Measurements from ENCODE around the gene EFNA2.

The EFNA2 gene

GRCh38 chr19:1272423-1273262 is 13.0 kb upstream of the EFNA2 start:
- no peak for DNase-seq

DNA sequence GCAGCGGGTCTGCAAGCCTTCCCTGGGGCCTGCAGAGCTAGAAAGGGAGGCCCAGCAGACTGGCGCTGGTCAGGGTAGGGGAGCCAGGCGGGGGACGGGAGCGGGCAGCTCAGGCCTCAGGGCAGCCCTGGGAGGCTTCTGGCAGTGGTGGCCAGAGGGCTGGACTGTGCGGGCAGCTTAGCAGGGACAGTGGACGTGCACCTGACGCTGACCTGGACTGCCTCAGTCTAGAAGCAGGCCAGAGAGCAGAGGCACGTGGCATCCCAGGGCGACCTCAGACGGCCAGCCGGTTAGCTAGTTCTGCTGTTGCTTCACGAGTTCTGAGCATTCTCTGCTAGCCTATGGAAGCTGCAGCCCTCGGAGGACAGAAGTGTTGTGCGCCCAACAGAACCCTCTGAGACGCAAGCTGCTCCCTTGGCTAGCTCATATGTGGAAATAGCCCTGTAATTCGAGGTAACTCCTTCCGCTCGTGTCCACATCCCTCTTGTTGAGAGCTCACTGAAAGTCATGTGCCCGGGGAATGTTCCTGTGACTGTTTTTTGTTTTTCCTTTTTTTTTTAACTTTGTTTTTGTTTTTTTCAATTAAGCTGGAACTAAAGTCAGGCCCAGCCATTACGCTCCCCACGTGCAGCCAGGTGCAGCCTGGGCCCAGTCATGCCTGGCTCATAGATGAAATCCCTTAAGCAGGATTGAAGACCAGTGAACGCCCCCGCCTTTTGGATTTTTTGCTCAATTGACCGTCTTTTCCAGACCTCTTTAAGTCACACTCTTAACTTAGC is 12.2 kb upstream of the EFNA2 start:
- peak; percentile 41 to 53 for DNase-seq

DNA sequence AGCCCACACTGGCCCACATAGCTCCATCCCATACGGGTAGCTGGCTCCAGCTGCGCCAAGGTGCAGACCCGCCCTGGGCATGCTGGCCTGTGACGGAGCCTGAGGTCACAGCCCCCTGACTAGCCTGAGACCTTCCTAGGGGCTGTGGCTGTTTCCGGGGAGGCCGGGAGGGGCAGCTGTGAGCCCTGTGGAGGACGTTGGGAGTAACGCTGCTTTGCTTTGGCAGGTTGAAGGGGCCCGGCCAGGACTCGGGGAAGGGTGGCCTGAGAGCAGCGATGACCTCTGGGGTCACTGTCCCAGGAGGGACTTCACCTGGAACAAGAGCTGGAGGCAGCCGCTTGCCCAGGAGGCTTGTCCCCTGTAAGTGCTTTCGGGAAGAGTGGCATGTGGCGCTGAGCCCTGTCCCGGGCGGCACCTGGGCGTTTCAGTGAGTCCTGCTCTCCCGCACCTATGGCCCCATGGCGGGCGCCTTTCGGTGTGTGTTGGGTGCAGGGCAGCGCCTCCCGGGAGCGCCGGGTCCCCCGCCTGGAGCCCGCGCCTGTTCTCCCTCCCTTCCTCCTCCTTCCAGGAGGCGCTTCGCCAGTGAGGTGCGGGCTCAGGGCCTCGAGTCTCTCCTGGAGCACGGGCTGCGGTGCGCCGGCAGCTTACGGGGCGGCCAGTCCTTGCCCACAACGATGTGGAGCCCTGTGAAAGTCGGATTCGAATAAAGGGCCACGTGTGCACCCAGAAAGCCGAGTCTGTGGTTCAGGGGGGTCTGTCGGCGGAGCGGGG is 11.4 kb upstream of the EFNA2 start:
- DNase-seq, result no peak

- no peak for DNase-seq
These were observed 10.8 kb upstream of the EFNA2 start for GRCh38 chr19:1274852-1275259.

DNA sequence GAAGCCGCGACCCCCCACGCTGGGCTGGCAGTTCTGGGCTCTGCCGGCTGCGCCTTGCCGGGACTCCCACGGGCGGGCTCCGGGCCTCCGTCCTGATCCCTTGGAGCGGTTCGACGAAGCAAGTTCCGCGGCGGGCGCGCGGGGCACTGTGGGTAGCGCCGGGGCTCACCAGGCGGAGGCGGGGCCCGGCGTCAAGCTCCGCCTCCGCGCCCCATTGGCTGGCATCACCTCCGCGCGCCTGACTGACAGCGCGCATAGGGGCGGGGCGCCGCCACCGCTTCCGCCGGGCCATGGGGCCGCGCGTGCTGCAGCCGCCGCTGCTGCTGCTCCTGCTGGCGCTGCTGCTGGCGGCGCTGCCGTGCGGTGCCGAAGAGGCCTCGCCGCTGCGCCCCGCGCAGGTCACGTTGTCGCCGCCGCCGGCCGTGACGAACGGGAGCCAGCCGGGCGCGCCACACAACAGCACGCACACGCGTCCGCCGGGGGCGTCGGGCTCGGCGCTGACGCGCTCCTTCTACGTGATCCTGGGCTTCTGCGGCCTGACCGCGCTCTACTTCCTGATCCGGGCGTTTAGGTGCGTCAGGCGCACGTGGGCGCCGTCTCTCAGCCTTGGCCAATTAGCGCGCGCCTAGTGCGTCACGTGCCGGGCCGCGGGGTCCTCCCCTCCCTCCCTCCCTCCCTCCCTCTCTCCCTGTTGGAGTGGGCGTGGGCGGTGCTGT is 10.3 kb upstream of the EFNA2 start, which contains the start of gene FAM174C:
FAM174C (plus strand) TSS at position 271 of the 716 bp plus-strand sequence; CDS start at position 291, 20 bp downstream.
- peak; percentile 94 to 95 for DNase-seq

DNA sequence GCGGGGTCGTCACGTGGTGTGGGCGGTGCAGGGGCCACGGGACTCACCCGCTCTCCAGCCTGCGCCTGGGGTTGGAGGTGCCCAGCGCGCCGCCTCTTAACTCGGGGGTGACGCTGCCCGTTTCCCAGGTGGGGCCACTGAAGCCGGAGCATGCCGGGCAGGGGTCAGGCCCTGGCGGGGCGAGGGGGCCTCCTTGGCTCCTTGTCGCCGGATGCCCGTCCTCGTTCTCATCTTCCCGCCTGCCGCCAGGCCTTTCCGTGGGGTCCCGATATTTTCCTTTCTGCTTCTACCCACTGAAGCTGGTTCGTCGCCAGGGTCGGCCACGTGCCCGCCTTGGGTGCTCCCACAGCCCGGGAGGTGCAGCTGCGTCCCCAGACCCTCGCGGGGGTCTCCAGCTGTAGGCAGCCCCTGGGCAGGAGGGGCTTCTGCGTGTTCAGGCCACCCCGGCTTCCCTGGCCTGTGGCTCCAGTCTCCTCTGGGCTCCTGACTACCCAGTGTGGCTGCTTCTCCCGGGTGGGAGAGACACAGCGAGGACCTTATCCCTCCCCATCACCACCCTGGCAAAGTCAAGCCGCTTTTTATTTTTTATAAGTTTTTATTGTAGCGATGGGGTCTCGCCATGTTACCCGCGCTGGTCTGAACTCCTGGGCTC is 9.6 kb upstream of the EFNA2 start:
- no peak for DNase-seq

DNA sequence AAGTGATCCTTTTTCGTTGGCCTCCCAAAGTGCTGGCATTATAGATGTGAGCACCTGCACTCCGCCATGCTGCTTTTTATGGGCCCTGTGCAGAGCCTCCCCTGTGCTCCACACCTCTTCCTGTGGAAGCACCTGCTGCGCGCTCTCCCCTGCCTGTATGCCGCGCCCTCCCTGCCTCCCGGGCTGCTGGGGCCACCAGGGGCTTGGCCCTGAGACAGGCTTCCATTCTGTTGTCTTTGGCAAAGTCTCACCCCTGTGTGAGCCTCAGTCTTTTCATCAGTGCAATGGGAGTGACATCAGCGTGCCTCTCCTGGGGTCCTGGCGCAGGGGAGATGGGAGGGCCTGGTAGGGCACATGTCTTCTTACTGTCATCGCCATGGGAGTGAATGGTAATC is 9.0 kb upstream of the EFNA2 start:
- no peak for DNase-seq

DNA sequence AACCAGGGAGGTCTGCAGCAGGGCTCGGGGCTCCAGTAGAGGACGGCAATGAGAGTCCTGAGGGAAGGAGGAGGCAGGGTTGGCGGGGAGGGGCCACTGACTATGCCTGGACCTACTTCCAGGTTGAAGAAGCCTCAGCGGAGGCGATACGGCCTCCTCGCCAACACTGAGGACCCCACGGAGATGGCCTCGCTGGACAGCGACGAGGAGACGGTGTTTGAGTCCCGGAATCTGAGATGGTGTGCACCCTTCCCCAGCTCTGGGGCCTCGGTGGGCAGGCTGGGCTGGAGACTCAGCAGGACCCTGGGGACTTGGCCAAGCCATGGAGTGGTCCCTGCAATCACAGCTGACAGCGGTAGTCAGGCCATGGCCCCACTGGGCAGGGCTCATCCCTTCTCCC is 8.6 kb upstream of the EFNA2 start:
- DNase-seq, result no peak

- DNase-seq, result no peak
These were observed 7.6 kb upstream of the EFNA2 start for GRCh38 chr19:1278074-1278473.

GRCh38 chr19:1278713-1279660 is 6.7 kb upstream of the EFNA2 start:
- no peak for DNase-seq

- DNase-seq, result peak; percentile 62 to 94
These were observed 5.8 kb upstream of the EFNA2 start for GRCh38 chr19:1279782-1280341.

DNA sequence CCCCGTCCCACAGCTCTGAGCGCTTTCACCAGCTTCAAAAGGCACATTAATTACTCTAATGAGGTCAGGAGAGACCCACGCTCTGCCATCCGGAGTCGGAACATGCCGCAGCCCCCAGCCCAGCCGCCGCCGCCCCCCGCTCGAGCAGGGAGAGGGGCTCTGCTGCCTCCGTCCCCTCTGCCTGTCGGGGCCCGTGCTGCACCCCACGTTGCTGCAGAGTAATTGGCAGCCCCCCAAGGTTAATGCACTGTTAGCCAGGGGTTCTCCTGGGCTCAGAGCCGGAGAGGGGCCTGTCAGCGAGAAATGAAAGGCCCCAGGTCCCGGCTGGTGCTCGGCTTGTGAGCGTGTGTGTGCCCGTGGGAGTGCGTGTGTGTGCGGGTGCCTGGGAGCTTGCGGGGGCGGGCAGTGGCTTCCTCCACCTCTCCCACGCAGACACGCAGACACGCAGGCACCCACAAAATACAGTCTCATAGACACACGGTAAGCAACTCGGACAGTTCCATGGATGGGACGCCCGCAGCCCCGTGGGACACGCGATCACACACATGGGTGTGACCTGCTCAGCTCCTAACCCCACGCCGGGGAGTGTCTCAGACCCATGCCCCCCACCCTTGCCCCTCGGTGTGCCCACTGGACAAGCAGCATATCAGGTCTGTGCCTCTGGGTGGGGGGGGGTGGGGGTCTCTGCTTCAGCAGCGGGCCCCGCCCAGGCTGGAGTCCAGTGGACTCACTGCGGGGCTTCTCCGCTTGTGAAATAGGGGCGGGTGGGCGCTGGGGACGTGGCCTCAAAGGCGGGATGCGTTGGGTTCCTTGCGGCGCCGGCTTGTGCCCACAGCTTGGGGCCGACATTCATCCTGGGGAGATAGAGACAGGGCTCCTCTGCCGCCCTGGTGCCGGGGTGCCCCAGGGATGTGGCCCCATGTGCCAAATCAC is 4.8 kb upstream of the EFNA2 start:
- DNase-seq, result no peak

- DNase-seq, result no peak
These were observed 3.9 kb upstream of the EFNA2 start for GRCh38 chr19:1281569-1282287.

DNA sequence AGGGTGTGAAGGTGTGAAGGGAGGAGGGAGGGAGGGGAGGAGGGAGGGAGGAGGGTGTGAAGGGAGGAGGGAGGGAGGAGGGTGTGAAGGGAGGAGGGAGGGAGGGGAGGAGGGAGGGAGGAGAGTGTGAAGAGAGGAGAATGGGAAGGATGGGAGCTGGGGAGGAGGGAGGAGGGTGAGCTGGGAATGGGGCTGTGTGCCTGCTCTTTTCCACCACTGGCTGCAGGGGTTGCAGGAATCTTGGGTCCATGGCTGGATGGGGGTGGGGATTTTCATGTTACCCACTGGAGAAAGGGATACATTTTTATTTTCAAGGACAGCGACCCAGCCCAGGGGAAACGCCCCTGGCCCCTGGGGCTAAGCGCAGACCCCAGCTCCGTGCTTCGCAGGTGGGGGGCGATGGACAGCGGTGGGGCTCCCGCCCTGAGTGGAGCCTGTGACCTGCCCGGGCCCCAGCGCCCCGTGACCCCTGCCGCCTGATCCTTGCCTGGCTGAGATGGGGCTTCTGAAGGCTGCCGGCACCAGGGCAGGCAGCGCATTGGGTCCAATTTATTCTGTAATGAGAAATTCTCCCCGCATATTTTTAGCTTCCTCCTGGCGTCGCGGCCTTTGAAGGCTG is 3.0 kb upstream of the EFNA2 start:
- DNase-seq, result no peak

GRCh38 chr19:1283207-1283916 is 2.3 kb upstream of the EFNA2 start:
- no peak for DNase-seq

- no peak for DNase-seq
These were observed 1.8 kb upstream of the EFNA2 start for GRCh38 chr19:1283917-1284292.

GRCh38 chr19:1284293-1284978 is 1.2 kb upstream of the EFNA2 start:
- DNase-seq, result no peak
